PC-3 (cell line): ENCODE measurements around the gene S100Z.

ENCODE experiments used
- CTCF ChIP-seq: fragments of 300-600 bp; sonication (generic); conservative IDR thresholded peaks from 2 replicates; pipeline ENCODE4 v1.5.1; 2017; ENCODE audit warnings: antibody characterized with exemption, low read depth, mild to moderate bottlenecking, low read length
- EZH2 ChIP-seq: fragments of 300-600 bp; sonication (generic); IDR thresholded peaks from one replicate; pipeline ENCODE4 v1.6.1; 2017; ENCODE audit warnings: antibody characterized with exemption, mild to moderate bottlenecking, low read length; ENCODE audit not compliant: unreplicated experiment
- EZH2phosphoT487 ChIP-seq: fragments of 300-600 bp; sonication (generic); IDR thresholded peaks from 2 replicates; pipeline ENCODE4 v1.6.1; 2018; ENCODE audit warnings: mild to moderate bottlenecking, antibody characterized with exemption, low read length, borderline replicate concordance

- no peak for TF ChIP-seq CTCF
- TF ChIP-seq EZH2: no peak
- no peak for TF ChIP-seq EZH2phosphoT487
These were observed 29.3 kb upstream of the S100Z start for GRCh38 chr5:76820526-76820890.
